Tibial nerve (tissue), 4 donors: ENCODE data around the gene FOXK2. TPM values are rescaled to one million over a fixed set of nuclear protein-coding genes. Genes with fewer than 3 reads are reported as not detected.
"Not testable (repeated sequence)": the region's sequence is repeated elsewhere in the genome, so short reads cannot be mapped to it uniquely, and the experiment has no call there.

Experiments used
- DNase-seq, 2 donors: peaks; one replicate each; pipeline ENCODE4 v3.0.0-alpha.2; 2019; ENCODE audit warnings: low spot score in 2 of 2
- H3K27ac ChIP-seq, 4 donors: fragments of 200-600 bp; sonication (generic) in 3 of 4; one replicate each; pipeline ENCODE4 v1.5.1; 2017 to 2019; ENCODE audit warnings: mild to moderate bottlenecking in 1 of 4
- H3K27me3 ChIP-seq, 2 donors: fragments of 200-600 bp; sonication (generic) in 1 of 2; one replicate each; pipeline versions ENCODE4 v1.5.1 to v1.6.0; 2017 to 2019
- H3K36me3 ChIP-seq, 3 donors: fragments of 200-600 bp; sonication (generic); one replicate each; pipeline ENCODE4 v1.5.1; 2018 to 2019
- H3K4me1 ChIP-seq, 4 donors: fragments of 200-600 bp; sonication (generic) in 3 of 4; one replicate each; pipeline ENCODE4 v1.5.1; 2017 to 2019
- H3K4me3 ChIP-seq, 4 donors: fragments of 200-600 bp; sonication (generic) in 3 of 4; one replicate each; pipeline ENCODE4 v1.5.1; 2017 to 2019; ENCODE audit warnings: mild to moderate bottlenecking in 1 of 4, moderate library complexity in 1 of 4
- H3K9me3 ChIP-seq, 4 donors: fragments of 200-600 bp; sonication (generic) in 3 of 4; one replicate each; pipeline ENCODE4 v1.5.1; 2017 to 2019
- CTCF ChIP-seq, 5 experiments: fragments of 200-600 bp in 3 of 5; fragments of 450-650 bp in 2 of 5; sonication (generic) in 3 of 5; IDR thresholded peaks; one replicate each; pipeline ENCODE4 v1.5.1; 2016 to 2019; ENCODE audit warnings: antibody characterized with exemption in 5 of 5, mild to moderate bottlenecking in 3 of 5, moderate library complexity in 2 of 5
- EP300 ChIP-seq, 2 donors: sonication (generic); formaldehyde crosslinking; IDR thresholded peaks; one replicate each; pipeline ENCODE4 v1.6.1; 2017; ENCODE audit warnings: antibody characterized with exemption in 2 of 2, mild to moderate bottlenecking in 1 of 2
- POLR2A ChIP-seq, 2 donors: fragments of 450-650 bp; IDR thresholded peaks; one replicate each; pipeline ENCODE4 v1.6.1; 2017; ENCODE audit warnings: antibody characterized with exemption in 2 of 2, mild to moderate bottlenecking in 2 of 2, moderate library complexity in 2 of 2
- WGBS, 2 donors: methylation state at CpG; one replicate each; pipeline ENCODE4 v1.1.5; 2018; 5-methylcytosine and 5-hydroxymethylcytosine counted together
- total RNA-seq, 4 donors: library from RNA; depleted of rRNA; stranded (reverse); fragments of >200 nt; gene quantifications; one replicate each; pipeline ENCODE4 v1.1.0, GENCODE V29; 2016

FOXK2 gene
- total RNA-seq, 4 donors from 2014 or later = 29.6 to 65.4 (median 33.3) TPM

- Histone ChIP-seq H3K4me1 (peaks cover 0 to 25% (median 3%) of the 10 kb centered on the region in 4 donors), H3K9me3 (no peaks in the 10 kb centered on the region), H3K36me3 (peaks cover 0 to 59% (median 0%) of the 10 kb centered on the region in 3 donors), H3K27ac (peak overlapping the region in 3 of 4 donors; percentile 71 to 93 (median 74)), H3K4me3 (no peak overlapping the region), H3K27me3 (no peaks in the 10 kb centered on the region)
- 80 to 84% methylated on average over 11 of the region's 11 CpGs for whole genome bisulfite sequencing, 2 donors
- no peak for DNase-seq
- TF ChIP-seq EP300 (IDR thresholded peaks at IDR 0.05) (no peak), POLR2A (IDR thresholded peaks at IDR 0.05) (no peak), CTCF (IDR thresholded peaks at IDR 0.05) (no peak)
Measured at GRCh38 chr17:82582709-82583108, 63.2 kb downstream of the FOXK2 start.

- Histone ChIP-seq H3K27ac (peak overlapping the region; percentile 50 to 93 (median 68)), H3K36me3 (peaks cover 0 to 62% (median 0%) of the 10 kb centered on the region in 3 donors), H3K4me3 (no peak overlapping the region), H3K27me3 (no peaks in the 10 kb centered on the region), H3K9me3 (no peaks in the 10 kb centered on the region), H3K4me1 (peaks cover 0 to 25% (median 3%) of the 10 kb centered on the region in 4 donors)
- DNase-seq = no peak
- TF ChIP-seq EP300 (IDR thresholded peaks at IDR 0.05) (peak; percentile 90 to 94), CTCF (IDR thresholded peaks at IDR 0.05) (no peak), POLR2A (IDR thresholded peaks at IDR 0.05) (peak in 1 of 2 donors; percentile 33)
- 73% methylated on average over 28 of the region's 28 CpGs for WGBS, 2 donors
Measured at GRCh38 chr17:82583720-82584234, 64.2 kb downstream of the FOXK2 start.

- DNase-seq = peak; percentile 44 to 45
- 88 to 89% methylated on average over 19 to 22 of the region's 23 CpGs for WGBS, 2 donors
- Histone ChIP-seq H3K4me1 (peaks cover 0 to 35% (median 6%) of the 10 kb centered on the region in 4 donors), H3K27ac (peak overlapping the region in 3 of 4 donors; percentile 5 to 93 (median 58)), H3K36me3 (peaks cover 0 to 71% (median 0%) of the 10 kb centered on the region in 3 donors)
- H3K27me3 ChIP-seq, H3K4me3 ChIP-seq, H3K9me3 ChIP-seq: not testable (repeated sequence)
Measured at GRCh38 chr17:82585935-82586575, 66.5 kb downstream of the FOXK2 start.

- Histone ChIP-seq H3K27ac (peak overlapping the region in 1 of 4 donors; percentile 26), H3K27me3 (no peaks in the 10 kb centered on the region), H3K4me3 (no peak overlapping the region), H3K9me3 (no peaks in the 10 kb centered on the region), H3K36me3 (peaks cover 0 to 69% (median 0%) of the 10 kb centered on the region in 3 donors), H3K4me1 (peaks cover 0 to 42% (median 12%) of the 10 kb centered on the region in 4 donors)
- WGBS, 2 donors = 85 to 89% methylated on average over 21 of the region's 21 CpGs
- DNase-seq = no peak
- TF ChIP-seq CTCF (IDR thresholded peaks at IDR 0.05) (no peak), EP300 (IDR thresholded peaks at IDR 0.05) (no peak), POLR2A (IDR thresholded peaks at IDR 0.05) (no peak)
Measured at GRCh38 chr17:82586576-82587233, 67.2 kb downstream of the FOXK2 start.

GRCh38 chr17:82587234-82588086 lies 67.9 kb downstream of the FOXK2 start:
- Histone ChIP-seq H3K36me3 (peaks cover 0 to 62% (median 0%) of the 10 kb centered on the region in 3 donors), H3K9me3 (no peaks in the 10 kb centered on the region), H3K4me1 (peaks cover 0 to 42% (median 19%) of the 10 kb centered on the region in 4 donors), H3K27ac (peak overlapping the region in 1 of 4 donors; percentile 26), H3K4me3 (no peak overlapping the region), H3K27me3 (no peaks in the 10 kb centered on the region)
- TF ChIP-seq CTCF (IDR thresholded peaks at IDR 0.05) (no peak), POLR2A (IDR thresholded peaks at IDR 0.05) (no peak), EP300 (IDR thresholded peaks at IDR 0.05) (no peak)
- 85 to 86% methylated on average over 46 to 47 of the region's 47 CpGs for WGBS, 2 donors
- no peak for DNase-seq
